ENCODE results near the gene AGAP2.

AGAP2 gene

DNA sequence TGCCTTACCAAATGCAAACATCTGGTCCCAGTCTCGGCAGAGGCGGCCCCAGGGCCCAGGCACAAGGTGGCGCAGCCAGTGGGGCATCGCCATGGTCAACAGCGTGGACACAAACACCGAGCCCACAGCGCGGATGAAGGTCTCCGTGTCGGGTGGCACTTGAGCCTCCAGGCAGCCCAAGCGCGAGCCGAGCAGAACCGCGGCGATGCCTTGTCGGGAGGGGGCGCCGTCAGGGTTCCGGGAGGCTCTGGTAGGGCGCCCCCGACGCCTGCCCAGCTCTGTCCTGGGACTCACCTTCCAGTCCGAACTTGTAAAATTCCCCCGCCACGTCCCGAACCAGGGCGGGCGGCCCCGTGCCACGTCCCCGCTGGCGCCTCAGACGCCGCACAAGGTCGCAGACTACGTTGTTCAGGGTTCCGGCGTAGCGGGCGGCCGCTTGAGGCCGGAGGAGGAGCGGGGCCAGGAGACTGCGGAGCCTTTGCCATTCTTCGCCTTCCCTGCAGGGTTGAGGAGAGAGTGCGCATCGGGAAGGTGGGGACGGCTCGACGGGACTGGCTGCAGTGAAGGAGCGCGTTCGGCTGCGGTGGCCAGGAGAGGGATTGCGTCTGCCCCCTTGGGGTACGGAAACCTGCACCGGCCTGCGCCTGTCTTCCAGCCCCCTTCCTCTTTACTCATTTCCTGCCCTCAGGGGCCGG, 26.6 kb upstream of the AGAP2 start:
- Mint-ChIP-seq H3K4me3 (peak overlapping the region; percentile 84 to 91), H3K27me3 (peaks cover 37 to 47% of the 10 kb centered on the region in 2 donors), H3K27ac (peak overlapping the region in 1 of 2 donors; percentile 31), H3K9me3 (no peaks in the 10 kb centered on the region), H3K4me1 (ENCODE audit: low read depth in 2 of 2) (peaks cover 18 to 28% of the 10 kb centered on the region in 2 donors), H3K36me3 (ENCODE audit: insufficient read depth) (peaks cover 8% of the 10 kb centered on the region)
- ATAC-seq (replicated peaks) (peak; percentile 76), DNase-seq (peak in 1 of 3 experiments; percentile 45)

DNA sequence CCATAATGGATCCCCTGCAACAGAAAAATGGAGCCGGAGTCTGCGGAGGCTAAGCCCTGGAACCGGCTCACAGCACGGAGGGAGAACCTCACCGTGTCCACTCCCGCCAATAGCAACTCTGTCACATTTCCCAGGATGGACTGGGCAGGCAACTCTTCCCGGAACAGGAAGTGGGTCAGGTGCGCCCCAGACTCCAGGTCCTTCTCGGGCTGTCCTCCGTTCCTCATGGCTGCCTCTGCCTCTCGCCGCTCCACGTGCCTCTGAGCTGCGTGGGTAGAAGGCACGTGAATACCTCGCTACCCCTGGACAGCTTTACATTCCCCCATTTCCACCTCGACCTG, 26.1 kb upstream of the AGAP2 start:
- Mint-ChIP-seq H3K4me1 (ENCODE audit: low read depth in 2 of 2) (peaks cover 20 to 28% of the 10 kb centered on the region in 2 donors), H3K9me3 (no peaks in the 10 kb centered on the region), H3K27ac (no peak overlapping the region), H3K36me3 (ENCODE audit: insufficient read depth) (peaks cover 4% of the 10 kb centered on the region), H3K27me3 (peaks cover 37 to 47% of the 10 kb centered on the region in 2 donors), H3K4me3 (peak overlapping the region; percentile 84 to 91)
- ATAC-seq (replicated peaks) (peak; percentile 31), DNase-seq (no peak)

DNA sequence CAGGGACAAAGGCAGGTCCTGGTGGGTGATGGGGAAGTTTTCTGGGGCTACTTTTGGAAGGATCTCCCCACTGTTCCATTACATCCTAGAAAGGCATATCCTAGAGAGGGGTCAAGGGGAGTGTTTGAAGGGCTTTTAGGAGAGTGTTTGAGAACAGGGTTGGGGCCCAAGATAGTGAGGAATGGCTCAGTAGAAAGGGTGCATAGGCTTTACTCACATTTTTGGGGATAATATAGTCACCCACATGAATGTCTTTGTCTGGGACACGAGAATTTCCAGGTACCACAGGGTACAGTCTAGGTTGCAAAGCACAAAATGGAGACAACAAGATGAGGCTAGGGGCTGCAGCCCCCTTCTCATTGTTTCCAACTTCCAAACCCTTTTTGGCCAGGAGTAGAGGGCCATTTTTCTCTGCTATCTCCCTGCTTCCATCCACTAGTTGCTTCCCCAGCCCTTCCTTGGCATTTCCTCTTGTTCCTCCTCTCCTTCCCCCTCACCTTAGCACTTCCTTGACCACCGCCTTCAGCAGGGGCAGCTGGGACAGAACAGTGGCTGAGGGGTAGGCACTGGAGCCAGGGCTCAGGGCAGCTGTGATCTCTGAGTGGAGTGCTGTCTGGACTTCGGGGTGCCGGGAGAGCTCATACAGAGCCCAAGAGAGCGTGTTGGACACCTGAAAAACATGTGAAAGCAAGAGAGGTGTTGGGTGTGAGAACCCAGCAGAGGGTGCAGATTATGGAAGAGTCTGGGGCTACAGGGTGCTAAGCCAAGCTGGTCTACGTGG, 25.5 kb upstream of the AGAP2 start:
- DNase-seq (no peak), ATAC-seq (replicated peaks) (no peak)
- peak overlapping the region; percentile 84 to 91 for H3K4me3 Mint-ChIP-seq
- H3K27ac Mint-ChIP-seq: no peak overlapping the region
- H3K36me3 Mint-ChIP-seq (ENCODE audit: insufficient read depth): peaks cover 7% of the 10 kb centered on the region
- H3K9me3 Mint-ChIP-seq: no peaks in the 10 kb centered on the region
- peaks cover 37 to 47% of the 10 kb centered on the region in 2 donors for H3K27me3 Mint-ChIP-seq
- H3K4me1 Mint-ChIP-seq (ENCODE audit: low read depth in 2 of 2): peaks cover 26 to 32% of the 10 kb centered on the region in 2 donors

DNA sequence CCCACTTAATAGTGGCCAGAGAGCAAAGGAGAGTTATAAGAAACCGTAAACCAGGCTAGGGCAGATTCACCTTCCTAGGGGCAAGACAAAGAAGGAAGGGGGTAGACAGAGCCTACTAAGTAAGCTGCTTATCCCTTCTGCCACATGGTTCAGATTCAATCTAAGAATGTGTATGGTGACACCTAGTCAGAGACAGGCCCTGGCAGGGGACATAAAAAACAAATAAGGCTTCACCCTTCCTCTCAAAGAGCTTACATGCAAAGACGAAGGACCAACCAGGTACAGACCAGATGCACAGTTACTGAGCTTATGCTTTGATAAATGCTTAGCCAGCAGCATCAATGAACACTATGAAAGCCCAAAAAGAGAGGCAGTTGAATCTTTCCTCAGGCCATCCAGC, 23.9 kb upstream of the AGAP2 start:
- peaks cover 28 to 32% of the 10 kb centered on the region in 2 donors for H3K4me1 Mint-ChIP-seq (ENCODE audit: low read depth in 2 of 2)
- H3K27me3 Mint-ChIP-seq: peaks cover 37 to 45% of the 10 kb centered on the region in 2 donors
- peaks cover 10% of the 10 kb centered on the region for H3K36me3 Mint-ChIP-seq (ENCODE audit: insufficient read depth)
- H3K4me3 Mint-ChIP-seq: no peak overlapping the region
- no peak overlapping the region for H3K27ac Mint-ChIP-seq
- no peak for ATAC-seq (replicated peaks)
- no peaks in the 10 kb centered on the region for H3K9me3 Mint-ChIP-seq
- DNase-seq: no peak

DNA sequence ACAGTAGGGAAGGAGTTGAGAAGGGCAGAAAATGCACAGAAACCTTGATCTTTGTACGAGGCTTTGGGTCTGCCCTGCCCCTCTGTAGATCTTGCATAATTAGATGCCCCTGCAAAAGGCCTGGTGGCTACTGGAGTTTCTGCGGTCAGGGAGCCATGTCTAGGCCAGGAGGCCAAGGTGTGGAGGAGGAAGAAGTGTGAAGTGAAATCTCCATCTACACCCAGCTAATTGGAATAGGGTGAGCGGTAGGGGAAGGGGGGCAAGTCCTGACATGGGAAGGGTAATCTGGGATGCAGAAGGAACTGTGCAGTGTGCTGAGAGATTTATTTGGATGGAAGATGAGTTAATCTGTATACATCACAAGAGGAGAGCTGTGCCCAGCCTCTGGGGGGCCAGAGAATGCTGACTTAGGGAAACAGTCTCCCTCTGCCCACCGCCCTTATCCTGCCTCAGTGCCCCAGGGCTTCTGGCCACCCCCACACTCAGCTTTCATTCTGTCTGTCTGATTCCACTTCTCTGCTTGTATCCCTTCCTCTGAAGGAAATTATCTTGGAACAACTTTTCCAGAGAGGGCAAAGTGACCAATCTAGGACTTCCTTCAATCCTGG, 23.0 kb upstream of the AGAP2 start:
- peaks cover 32 to 36% of the 10 kb centered on the region in 2 donors for H3K4me1 Mint-ChIP-seq (ENCODE audit: low read depth in 2 of 2)

DNA sequence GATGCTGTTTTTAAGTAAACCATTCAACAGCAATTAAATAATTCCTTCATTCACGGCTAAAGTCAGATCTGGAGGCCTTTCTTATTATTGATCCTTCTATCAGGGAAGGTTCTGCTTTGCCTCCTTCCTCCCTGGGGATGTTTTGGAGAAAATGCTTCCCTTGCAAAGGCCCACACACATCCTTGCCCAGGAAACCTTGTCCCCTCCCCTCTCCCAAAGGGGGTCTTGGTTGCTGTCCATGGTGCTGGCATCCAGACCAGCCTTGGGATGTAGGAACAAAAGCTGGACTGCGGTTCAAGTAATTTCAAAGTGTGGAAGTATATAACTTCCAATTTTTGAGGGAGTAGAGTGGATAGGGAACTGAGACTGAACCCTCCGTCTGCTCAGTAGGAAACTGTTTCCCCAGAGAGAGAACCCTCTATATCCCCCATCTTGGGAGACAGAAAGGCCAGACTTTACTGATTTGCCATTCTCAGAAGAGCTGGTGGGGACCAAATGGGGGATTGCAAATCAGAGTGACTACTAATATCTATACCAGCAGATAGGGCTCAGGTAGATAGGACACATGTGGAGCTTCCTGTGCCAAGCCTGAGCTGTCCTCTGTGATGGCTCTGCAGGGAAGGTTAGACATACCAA, 21.9 kb upstream of the AGAP2 start:
- DNase-seq: no peak
- H3K9me3 Mint-ChIP-seq: no peaks in the 10 kb centered on the region
- no peak for ATAC-seq (replicated peaks)
- H3K27me3 Mint-ChIP-seq: peaks cover 24 to 26% of the 10 kb centered on the region in 2 donors
- H3K27ac Mint-ChIP-seq: no peak overlapping the region
- H3K4me3 Mint-ChIP-seq: no peak overlapping the region
- H3K4me1 Mint-ChIP-seq (ENCODE audit: low read depth in 2 of 2): peaks cover 32 to 34% of the 10 kb centered on the region in 2 donors
- H3K36me3 Mint-ChIP-seq (ENCODE audit: insufficient read depth): peaks cover 16% of the 10 kb centered on the region

More for the DNA sequence above, 23.0 kb upstream of the AGAP2 start:
- Mint-ChIP-seq H3K4me3 (no peak overlapping the region), H3K36me3 (ENCODE audit: insufficient read depth) (peaks cover 16% of the 10 kb centered on the region), H3K9me3 (no peaks in the 10 kb centered on the region), H3K27me3 (peaks cover 32 to 36% of the 10 kb centered on the region in 2 donors), H3K27ac (peak overlapping the region in 1 of 2 donors; percentile 38)
- ATAC-seq (replicated peaks): no peak
- no peak for DNase-seq

DNA sequence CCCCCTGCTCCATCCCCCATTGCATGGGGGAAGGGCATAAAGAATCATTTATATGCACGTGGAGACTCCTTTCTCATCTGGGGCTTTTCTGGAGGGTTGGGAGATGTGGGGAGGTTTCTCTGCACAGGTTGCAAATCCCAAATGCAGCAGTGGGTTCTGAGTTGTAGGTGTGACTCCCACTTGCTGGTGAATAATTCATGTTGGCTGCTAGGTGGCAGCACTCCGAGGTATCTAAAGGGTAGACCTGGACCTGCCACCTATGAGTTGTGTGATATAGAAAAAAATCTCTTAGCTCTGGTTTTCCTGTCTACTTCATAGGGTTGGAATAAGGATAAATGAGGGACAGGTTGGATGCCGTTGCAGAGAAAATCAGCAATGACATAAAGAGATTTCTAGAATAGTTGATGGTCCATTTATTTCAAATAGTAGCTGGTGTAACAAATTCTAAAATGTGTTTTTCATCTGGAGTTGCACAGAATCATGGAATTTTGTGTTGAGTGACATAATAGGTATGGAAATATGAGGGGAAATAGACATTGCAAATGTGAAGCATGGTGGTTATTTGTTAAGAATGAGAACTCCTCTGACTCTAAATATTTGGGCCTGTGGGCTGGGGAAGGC, 20.9 kb upstream of the AGAP2 start:
- H3K4me1 Mint-ChIP-seq (ENCODE audit: low read depth in 2 of 2): peaks cover 27% of the 10 kb centered on the region in 2 donors
- H3K27me3 Mint-ChIP-seq: peaks cover 14 to 16% of the 10 kb centered on the region in 2 donors
- no peak overlapping the region for H3K4me3 Mint-ChIP-seq
- H3K9me3 Mint-ChIP-seq: no peaks in the 10 kb centered on the region
- peaks cover 16% of the 10 kb centered on the region for H3K36me3 Mint-ChIP-seq (ENCODE audit: insufficient read depth)
- H3K27ac Mint-ChIP-seq: no peak overlapping the region
- DNase-seq: no peak
- peak; percentile 20 for ATAC-seq (replicated peaks)

DNA sequence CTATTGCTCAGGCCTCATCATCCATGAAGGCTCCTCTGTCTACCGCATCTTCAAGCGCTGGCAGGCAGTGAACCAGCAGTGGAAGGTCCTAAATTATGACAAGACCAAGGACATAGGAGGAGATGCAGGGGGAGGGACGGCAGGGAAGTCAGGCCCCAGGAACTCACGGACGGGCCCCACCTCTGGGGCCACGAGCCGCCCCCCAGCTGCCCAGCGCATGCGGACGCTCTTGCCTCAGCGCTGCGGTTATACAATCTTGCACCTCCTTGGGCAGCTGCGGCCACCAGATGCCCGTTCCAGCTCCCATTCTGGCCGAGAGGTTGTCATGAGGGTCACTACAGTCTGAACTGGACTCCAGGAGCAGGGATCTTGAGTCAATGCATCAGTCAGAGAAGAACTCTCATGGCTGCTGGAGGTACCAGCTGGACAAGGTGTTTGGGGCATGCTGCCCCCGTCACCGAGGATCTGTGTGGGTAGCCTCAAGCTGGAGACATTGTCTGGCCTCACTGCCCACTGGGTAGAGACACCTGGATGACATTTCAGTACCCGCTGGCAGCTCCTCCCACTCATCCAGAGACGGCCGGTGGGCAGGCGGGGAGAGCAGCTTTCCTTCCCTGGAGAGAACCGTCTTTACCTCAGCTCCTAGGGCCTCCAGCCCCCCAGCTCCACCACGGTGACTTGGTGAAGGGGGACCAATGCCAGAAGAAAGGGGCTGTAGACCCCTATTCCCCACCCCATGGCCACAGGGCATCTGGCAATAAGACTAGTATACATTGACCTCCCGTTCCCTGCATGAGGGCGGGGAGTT, 20.2 kb upstream of the AGAP2 start:
- Mint-ChIP-seq H3K4me1 (ENCODE audit: low read depth in 2 of 2) (peaks cover 29 to 34% of the 10 kb centered on the region in 2 donors), H3K36me3 (ENCODE audit: insufficient read depth) (peaks cover 16% of the 10 kb centered on the region), H3K4me3 (peak overlapping the region in 1 of 2 donors; percentile 17), H3K27ac (no peak overlapping the region), H3K27me3 (peaks cover 7 to 9% of the 10 kb centered on the region in 2 donors), H3K9me3 (no peaks in the 10 kb centered on the region)
- ATAC-seq (replicated peaks): no peak
- no peak for DNase-seq

DNA sequence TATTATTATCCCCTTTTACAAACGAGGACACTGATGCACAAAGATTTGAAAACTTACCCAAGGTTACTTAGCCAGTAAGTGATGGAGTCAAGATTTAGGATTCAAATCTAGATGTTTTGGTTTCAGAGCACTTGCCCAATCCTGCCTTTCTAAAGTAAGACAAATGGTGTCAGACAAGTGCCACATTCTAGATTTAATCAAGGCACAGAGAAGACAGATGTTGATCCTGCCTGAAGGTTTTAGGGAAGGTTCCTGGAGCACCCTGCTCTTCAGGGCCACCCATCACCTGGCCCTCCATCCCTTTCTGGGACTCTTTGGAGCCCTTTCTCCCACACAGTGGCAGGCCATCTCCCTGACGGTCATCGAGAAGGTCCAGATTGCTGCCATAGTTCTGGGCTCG, 19.2 kb upstream of the AGAP2 start:
- Mint-ChIP-seq H3K36me3 (ENCODE audit: insufficient read depth) (peaks cover 18% of the 10 kb centered on the region), H3K9me3 (no peaks in the 10 kb centered on the region), H3K4me3 (no peak overlapping the region), H3K27ac (no peak overlapping the region), H3K4me1 (ENCODE audit: low read depth in 2 of 2) (peaks cover 31 to 43% of the 10 kb centered on the region in 2 donors), H3K27me3 (no peaks in the 10 kb centered on the region)
- DNase-seq (no peak), ATAC-seq (replicated peaks) (no peak)

DNA sequence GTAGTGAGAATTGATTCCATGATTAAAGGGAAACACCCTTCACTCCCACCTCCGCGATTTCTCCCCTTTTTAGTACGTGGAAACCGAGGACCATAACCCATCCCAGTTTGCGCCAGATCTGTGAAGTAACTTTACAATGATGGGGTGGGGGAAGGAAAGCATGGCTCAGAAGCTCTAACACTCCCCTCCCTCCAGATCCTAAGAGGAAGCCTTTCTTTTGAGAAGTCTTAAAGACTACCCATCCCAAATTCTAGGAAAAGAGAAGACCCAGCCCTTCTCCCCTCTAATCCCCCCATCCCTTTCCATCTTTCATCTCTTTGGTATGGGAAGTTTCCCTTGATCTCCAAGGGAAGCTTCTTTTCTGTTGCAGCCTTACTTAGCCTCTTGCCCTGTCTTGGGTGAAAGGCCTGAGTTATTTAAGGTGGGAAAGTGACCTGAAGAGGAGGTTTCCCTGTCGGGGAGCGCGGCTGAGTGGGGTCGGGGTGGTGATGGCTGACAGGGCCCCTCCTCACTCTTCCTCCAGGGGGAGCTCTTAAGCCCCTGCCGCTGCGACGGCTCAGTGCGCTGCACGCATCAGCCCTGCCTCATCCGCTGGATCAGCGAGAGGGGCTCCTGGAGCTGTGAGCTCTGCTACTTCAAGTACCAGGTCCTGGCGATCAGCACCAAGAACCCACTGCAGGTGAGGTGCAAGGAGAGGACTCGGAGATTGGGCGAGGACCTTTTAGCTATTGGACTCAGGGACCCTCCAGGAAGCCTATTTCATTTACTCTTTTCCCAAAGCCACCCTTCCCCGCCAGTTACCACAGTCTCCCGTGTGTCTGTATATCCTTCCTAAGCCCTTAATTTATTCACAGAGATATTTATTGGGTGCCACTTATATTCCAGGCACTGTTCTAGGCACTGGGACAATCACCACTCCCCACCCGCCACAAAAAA, 18.1 kb upstream of the AGAP2 start:
- no peaks in the 10 kb centered on the region for H3K27me3 Mint-ChIP-seq
- peak; percentile 59 to 69 (median 63) for DNase-seq
- peaks cover 36 to 54% of the 10 kb centered on the region in 2 donors for H3K4me1 Mint-ChIP-seq (ENCODE audit: low read depth in 2 of 2)
- H3K36me3 Mint-ChIP-seq (ENCODE audit: insufficient read depth): peaks cover 29% of the 10 kb centered on the region
- no peaks in the 10 kb centered on the region for H3K9me3 Mint-ChIP-seq
- peak overlapping the region; percentile 80 to 88 for H3K27ac Mint-ChIP-seq
- H3K4me3 Mint-ChIP-seq: peak overlapping the region; percentile 85
- peak; percentile 16 for ATAC-seq (replicated peaks)

DNA sequence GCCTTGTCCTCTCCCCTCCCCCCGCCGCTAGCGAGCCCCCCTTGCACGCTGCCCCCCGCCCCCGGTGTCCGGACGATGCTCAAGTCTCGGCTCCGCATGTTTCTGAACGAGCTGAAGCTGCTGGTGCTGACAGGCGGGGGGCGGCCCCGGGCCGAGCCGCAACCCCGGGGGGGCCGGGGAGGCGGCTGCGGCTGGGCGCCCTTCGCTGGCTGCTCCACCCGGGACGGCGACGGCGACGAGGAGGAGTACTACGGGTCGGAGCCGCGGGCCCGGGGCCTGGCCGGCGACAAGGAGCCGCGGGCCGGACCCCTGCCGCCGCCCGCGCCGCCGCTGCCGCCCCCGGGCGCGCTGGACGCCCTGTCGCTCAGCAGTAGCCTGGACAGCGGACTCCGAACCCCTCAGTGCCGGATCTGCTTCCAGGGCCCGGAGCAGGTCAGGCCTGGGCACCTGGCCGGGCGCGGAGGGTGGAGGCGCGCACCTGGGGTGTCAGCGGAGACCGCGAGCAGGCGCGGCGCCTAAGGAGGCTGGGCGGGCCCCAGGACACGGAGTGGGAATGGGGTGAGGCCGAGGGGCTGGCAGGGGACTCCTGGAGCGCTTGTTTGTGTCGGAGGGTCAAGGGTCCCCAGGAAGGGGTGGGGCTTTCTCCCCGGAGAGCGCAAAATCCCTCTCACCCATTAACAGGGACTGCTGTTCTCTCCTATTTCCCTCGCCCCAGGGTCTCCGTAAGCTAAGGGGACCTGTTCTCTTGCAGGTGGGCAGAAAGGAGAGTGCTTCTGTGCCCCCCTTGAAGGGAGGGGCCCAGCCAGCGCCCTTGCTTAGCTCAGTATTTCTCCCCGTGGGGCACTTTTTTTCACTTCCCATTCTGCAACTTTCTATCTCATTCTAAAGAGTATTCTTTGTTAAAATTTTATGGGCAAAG, 17.2 kb upstream of the AGAP2 start:
- no peaks in the 10 kb centered on the region for H3K27me3 Mint-ChIP-seq
- H3K27ac Mint-ChIP-seq: peak overlapping the region; percentile 80 to 88
- DNase-seq (peak; percentile 43 to 53 (median 44)), ATAC-seq (replicated peaks) (peak; percentile 13)
- peak overlapping the region; percentile 85 for H3K4me3 Mint-ChIP-seq
- peaks cover 42 to 62% of the 10 kb centered on the region in 2 donors for H3K4me1 Mint-ChIP-seq (ENCODE audit: low read depth in 2 of 2)
- peaks cover 29% of the 10 kb centered on the region for H3K36me3 Mint-ChIP-seq (ENCODE audit: insufficient read depth)
- H3K9me3 Mint-ChIP-seq: no peaks in the 10 kb centered on the region

All from effector memory CD8-positive, alpha-beta T cell (primary cell).